ENCODE measurements around the gene BORCS8. TPM values are rescaled to one million over a fixed set of nuclear protein-coding genes. Genes with fewer than 3 reads are reported as not detected.

The BORCS8 gene
- polyA plus RNA-seq, 1 of the 3 experiments (the other 2 are of a cell fraction): 36.4 TPM

- Histone ChIP-seq H3K79me2 (ENCODE audit: insufficient read depth) (peaks cover 3% of the 10 kb centered on the region; the same call in 1 of the 2 replicates), H3K27me3 (ENCODE audit: insufficient read depth) (peaks cover 12% of the 10 kb centered on the region), H3K4me1 (ENCODE audit: control insufficient read depth in 1 of 2, insufficient read depth in 2 of 2, low read depth in 1 of 2, low read length in 1 of 2) (peaks cover 0 to 8% of the 10 kb centered on the region in 2 experiments; a peak in 1 of 4 replicates), H3K9ac (no peak overlapping the region), H3F3A (replicated peaks; ENCODE audit: insufficient read depth) (no peaks in the 10 kb centered on the region), H3K4me2 (no peak overlapping the region), H3K36me3 (replicated peaks in 1 of 2; ENCODE audit: control insufficient read depth in 1 of 2, insufficient read depth in 2 of 2, low read length in 1 of 2) (no peaks in the 10 kb centered on the region), H2AFZ (ENCODE audit: low read depth) (no peak overlapping the region), H3K27ac (ENCODE audit: low read depth in 2 of 2, low read length in 1 of 2) (no peak overlapping the region), H3K9me3 (no peaks in the 10 kb centered on the region), H3K9me2 (no peaks in the 10 kb centered on the region), H3K4me3 (ENCODE audit: low read depth in 2 of 2, low read length in 1 of 2) (no peak overlapping the region), H4K20me1 (ENCODE audit: insufficient read depth) (no peaks in the 10 kb centered on the region)
- DNase-seq: no peak
- CTCF ChIA-PET: interaction anchor here (2.0 kb wide), 1 partner anchor 135 kb away, joined by 6 read pairs; no protein-coding TSS in a partner anchor
- WGBS (ENCODE audit: low lambda C conversion rate): 50% methylated on average over 8 of the region's 8 CpGs
- no peak for TF ChIP-seq NFIC (IDR thresholded peaks at IDR 0.05; ENCODE audit: borderline replicate concordance)
- no peak for TF ChIP-seq MAX (IDR thresholded peaks at IDR 0.05; ENCODE audit: low read depth)
- no peak for TF ChIP-seq MEF2A (IDR thresholded peaks at IDR 0.05; ENCODE audit: borderline replicate concordance, low read depth)
- no peak for TF ChIP-seq GABPA (IDR thresholded peaks at IDR 0.05; ENCODE audit: low read depth)
- no peak for TF ChIP-seq PBX3 (IDR thresholded peaks at IDR 0.05)
- TF ChIP-seq IRF3 (IDR thresholded peaks at IDR 0.05; ENCODE audit: low read depth, low read length): no peak
- no peak for TF ChIP-seq ZBTB33 (IDR thresholded peaks at IDR 0.05; ENCODE audit: borderline replicate concordance, low read depth)
- TF ChIP-seq USF1 (IDR thresholded peaks at IDR 0.05; ENCODE audit: borderline replicate concordance, low read depth): no peak
- TF ChIP-seq EZH2phosphoT487 (IDR thresholded peaks at IDR 0.05; ENCODE audit: borderline replicate concordance, low read depth): no peak
- no peak for TF ChIP-seq GATA2 (CRISPR knock-in tag; IDR thresholded peaks at IDR 0.05)
- no peak for TF ChIP-seq SIN3A (IDR thresholded peaks at IDR 0.05; ENCODE audit: borderline replicate concordance, low read depth, low read length)
- no peak for TF ChIP-seq EP300 (IDR thresholded peaks at IDR 0.05; ENCODE audit: borderline replicate concordance in 1 of 2, low read depth in 1 of 2, low read length in 1 of 2)
- no peak for TF ChIP-seq CHD2 (IDR thresholded peaks at IDR 0.05; ENCODE audit: low read length, partially characterized antibody)
- no peak for TF ChIP-seq MXI1 (IDR thresholded peaks at IDR 0.05; ENCODE audit: low read depth, low read length)
- TF ChIP-seq SMC3 (IDR thresholded peaks at IDR 0.05; ENCODE audit: low read depth, low read length): no peak
- no peak for TF ChIP-seq NRF1 (IDR thresholded peaks at IDR 0.05; ENCODE audit: low read depth, low read length)
- POLR2A ChIA-PET: no interaction called here
These were observed 16.0 kb upstream of the BORCS8 start for GRCh38 chr19:19207637-19208572.
